Type B pancreatic cell (in vitro differentiated cells): ENCODE results near the gene CXCL11. TPM values are rescaled to one million over a fixed set of nuclear protein-coding genes. Genes with fewer than 3 reads are reported as not detected.

Source experiments
- DNase-seq: peaks from one replicate; pipeline ENCODE4 v3.0.0; 2021; ENCODE audit warnings: mixed read lengths; ENCODE audit not compliant: unreplicated experiment; ENCODE audit errors: extremely low spot score
- H3K27ac Mint-ChIP-seq: 2 replicates; pipeline ENCODE4 v1.8.0; 2021; ENCODE audit warnings: mild to moderate bottlenecking, mixed read lengths
- H3K27me3 Mint-ChIP-seq: 2 replicates; pipeline ENCODE4 v1.8.0; 2021; ENCODE audit warnings: mixed read lengths
- H3K36me3 Mint-ChIP-seq: 2 replicates; pipeline ENCODE4 v1.8.0; 2021; ENCODE audit warnings: mixed read lengths
- H3K4me1 Mint-ChIP-seq: one replicate; pipeline ENCODE4 v1.8.0; 2021; ENCODE audit warnings: mixed read lengths; ENCODE audit not compliant: unreplicated experiment
- H3K4me3 Mint-ChIP-seq: 2 replicates; pipeline ENCODE4 v1.8.0; 2021; ENCODE audit warnings: mild to moderate bottlenecking, mixed read lengths
- H3K9me3 Mint-ChIP-seq: 2 replicates; pipeline ENCODE4 v1.8.0; 2021; ENCODE audit warnings: mixed read lengths
- total RNA-seq: library from RNA; stranded (reverse); gene quantifications from 2 replicates; pipeline ENCODE4 v1.2.1, GENCODE V29; 2021; ENCODE audit warnings: low replicate concordance
- TF ChIP-seq, protein P1 (sequence below): fragments of 200-600 bp; sonication (generic); conservative IDR thresholded peaks from 2 replicates; pipeline ENCODE4 v1.5.0; 2021; ENCODE audit warnings: antibody characterized with exemption, mild to moderate bottlenecking

CXCL11 gene
- total RNA-seq, 1 donor from 2014 or later = not detected

DNA sequence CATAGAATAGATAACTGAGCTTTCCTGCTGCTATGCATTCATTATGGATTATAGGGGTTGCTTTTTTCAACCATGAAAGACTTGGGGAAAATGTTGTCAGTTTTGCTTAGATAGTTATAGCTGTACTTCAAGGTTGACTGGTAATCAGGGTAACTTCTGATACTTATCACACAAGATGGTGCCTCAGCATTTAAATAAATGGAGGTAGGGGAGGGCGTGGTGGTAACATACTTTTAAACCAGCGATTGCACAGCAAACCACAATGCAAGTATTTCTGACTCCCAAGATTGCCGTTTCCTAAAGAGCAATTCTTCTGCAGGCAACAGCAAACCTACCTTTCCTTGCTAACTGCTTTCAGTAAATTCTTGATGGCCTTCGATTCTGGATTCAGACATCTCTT, 13.8 kb downstream of the CXCL11 start:
- H3K9me3 Mint-ChIP-seq = no peaks in the 10 kb centered on the region
- no peak overlapping the region for H3K4me3 Mint-ChIP-seq
- H3K4me1 Mint-ChIP-seq = no peaks in the 10 kb centered on the region
- peaks cover 8% of the 10 kb centered on the region for H3K27me3 Mint-ChIP-seq
- no peak overlapping the region for H3K27ac Mint-ChIP-seq
- DNase-seq = no peak
- no peaks in the 10 kb centered on the region for H3K36me3 Mint-ChIP-seq
- TF ChIP-seq, protein P1, sequence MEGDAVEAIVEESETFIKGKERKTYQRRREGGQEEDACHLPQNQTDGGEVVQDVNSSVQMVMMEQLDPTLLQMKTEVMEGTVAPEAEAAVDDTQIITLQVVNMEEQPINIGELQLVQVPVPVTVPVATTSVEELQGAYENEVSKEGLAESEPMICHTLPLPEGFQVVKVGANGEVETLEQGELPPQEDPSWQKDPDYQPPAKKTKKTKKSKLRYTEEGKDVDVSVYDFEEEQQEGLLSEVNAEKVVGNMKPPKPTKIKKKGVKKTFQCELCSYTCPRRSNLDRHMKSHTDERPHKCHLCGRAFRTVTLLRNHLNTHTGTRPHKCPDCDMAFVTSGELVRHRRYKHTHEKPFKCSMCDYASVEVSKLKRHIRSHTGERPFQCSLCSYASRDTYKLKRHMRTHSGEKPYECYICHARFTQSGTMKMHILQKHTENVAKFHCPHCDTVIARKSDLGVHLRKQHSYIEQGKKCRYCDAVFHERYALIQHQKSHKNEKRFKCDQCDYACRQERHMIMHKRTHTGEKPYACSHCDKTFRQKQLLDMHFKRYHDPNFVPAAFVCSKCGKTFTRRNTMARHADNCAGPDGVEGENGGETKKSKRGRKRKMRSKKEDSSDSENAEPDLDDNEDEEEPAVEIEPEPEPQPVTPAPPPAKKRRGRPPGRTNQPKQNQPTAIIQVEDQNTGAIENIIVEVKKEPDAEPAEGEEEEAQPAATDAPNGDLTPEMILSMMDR = no peak

DNA sequence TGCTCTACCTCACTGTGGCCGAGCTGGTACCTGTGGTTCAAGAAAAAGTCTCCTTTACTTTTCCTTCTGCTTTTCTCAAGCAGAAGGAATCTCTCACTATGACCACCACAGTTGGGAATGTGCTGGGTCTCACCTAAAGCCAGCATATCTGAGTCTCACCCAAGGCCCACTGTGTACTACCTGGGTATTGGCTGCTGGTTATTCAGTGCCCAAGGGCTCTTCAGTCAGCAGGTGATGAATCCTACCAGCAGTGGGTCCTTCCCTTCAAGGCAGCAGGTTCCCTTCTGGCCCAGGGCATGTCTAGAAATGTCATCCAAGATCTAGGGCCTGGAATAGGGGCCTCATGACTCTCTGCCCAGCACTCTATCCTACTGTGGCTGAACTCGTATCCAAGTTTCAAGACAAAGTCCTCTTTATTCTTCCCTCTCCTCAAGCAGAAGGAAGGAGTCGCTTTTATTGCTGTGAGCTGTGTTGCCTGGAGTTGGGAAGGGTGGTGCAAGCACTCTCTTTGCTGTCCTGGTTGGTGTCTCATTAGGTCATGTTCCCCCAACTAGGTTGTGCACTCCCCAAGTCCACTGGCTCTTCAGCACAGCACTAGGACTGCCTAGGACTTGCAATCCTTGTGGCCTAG, 18.7 kb downstream of the CXCL11 start:
- TF ChIP-seq, protein P1 = no peak
- Mint-ChIP-seq H3K4me1 (no peaks in the 10 kb centered on the region), H3K36me3 (no peaks in the 10 kb centered on the region), H3K9me3 (no peaks in the 10 kb centered on the region), H3K27me3 (peaks cover 3% of the 10 kb centered on the region), H3K4me3 (no peak overlapping the region), H3K27ac (no peak overlapping the region)
- DNase-seq = no peak

DNA sequence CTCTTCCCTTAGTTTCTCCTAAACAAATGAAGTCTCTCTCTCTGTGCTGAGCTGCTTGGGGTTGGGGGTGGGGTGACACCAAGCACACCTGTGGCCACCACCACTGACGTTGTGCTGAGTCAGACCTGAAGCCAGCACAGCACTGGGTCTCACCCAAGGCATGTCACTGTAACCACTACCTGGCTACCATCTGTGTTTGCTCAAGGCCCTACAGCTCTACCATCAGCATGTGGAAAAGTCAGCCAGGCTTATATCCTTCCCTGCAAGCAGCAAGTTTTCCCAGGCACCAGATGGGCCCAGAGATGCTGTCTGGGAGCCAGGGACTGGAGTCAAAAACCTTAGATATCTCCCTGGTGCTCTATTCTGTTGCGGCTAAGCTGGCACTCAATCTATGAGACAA, 19.5 kb downstream of the CXCL11 start:
- no peak for DNase-seq
- no peaks in the 10 kb centered on the region for H3K4me1 Mint-ChIP-seq

DNA sequence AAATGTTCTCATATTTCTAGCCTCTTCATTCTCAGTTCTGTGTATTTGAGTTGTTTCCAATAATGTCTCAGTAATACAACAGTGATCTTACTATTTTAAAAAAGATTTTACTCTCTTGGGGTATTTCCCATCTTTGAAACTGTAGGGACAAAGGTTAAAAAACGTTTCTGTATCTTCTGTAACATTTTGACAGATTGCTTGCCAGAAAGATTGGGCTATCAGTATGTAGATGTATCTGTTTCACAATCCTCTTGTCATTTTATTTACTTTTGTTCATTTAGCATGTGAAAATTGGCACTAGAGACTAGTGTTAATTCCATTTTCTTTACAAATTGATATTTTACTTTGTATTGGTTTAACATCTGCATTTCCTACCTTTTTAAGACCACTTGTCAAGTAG, 22.3 kb downstream of the CXCL11 start:
- Mint-ChIP-seq H3K9me3 (no peaks in the 10 kb centered on the region), H3K27ac (no peak overlapping the region), H3K4me3 (no peak overlapping the region), H3K4me1 (no peaks in the 10 kb centered on the region), H3K36me3 (no peaks in the 10 kb centered on the region), H3K27me3 (no peaks in the 10 kb centered on the region)
- no peak for DNase-seq
- TF ChIP-seq, protein P1 = no peak

More for the DNA sequence above, 19.5 kb downstream of the CXCL11 start:
- Mint-ChIP-seq H3K27ac (peak overlapping the region; percentile 57), H3K36me3 (no peaks in the 10 kb centered on the region), H3K27me3 (peaks cover 3% of the 10 kb centered on the region), H3K9me3 (no peaks in the 10 kb centered on the region), H3K4me3 (no peak overlapping the region)
- TF ChIP-seq, protein P1 = no peak

DNA sequence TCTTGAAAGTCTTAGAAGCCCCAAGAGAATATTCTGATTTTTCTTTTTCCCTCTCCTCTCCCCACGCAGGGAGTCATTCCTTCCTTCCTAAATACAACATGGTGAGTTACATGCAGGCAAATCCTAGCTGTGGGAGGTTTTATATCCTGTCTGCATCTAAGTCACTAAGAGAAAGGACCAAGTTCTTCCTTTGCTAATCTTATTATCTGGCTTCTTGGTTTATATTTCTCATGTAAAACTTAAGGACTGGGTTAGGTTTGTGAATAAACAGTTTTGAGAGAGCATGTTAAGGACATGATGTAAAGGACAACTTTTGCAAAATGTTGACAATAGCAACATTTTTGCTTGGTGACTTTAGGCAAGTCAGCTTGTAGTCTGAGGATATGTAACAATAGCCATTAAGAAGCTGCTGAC, 23.5 kb downstream of the CXCL11 start:
- Mint-ChIP-seq H3K27ac (no peak overlapping the region), H3K27me3 (peaks cover 5% of the 10 kb centered on the region), H3K4me3 (no peak overlapping the region), H3K36me3 (no peaks in the 10 kb centered on the region), H3K4me1 (no peaks in the 10 kb centered on the region), H3K9me3 (no peaks in the 10 kb centered on the region)
- no peak for DNase-seq
- TF ChIP-seq, protein P1 = no peak
